Stimulated activated CD4-positive, alpha-beta T cell treated with anti-CD3 and anti-CD28 coated beads, TNF-alpha, amount 100 ng/mL, for 24 hours (primary cell): ENCODE measurements around the gene STOX1.
"Not testable (repeated sequence)": the region's sequence is repeated elsewhere in the genome, so short reads cannot be mapped to it uniquely, and the experiment has no call there.

Source experiments
- DNase-seq, 3 experiments: peaks; one replicate each; pipeline ENCODE4 v3.0.0-alpha.2; 2020; ENCODE audit warnings: low read depth in 3 of 3

The STOX1 gene

DNA sequence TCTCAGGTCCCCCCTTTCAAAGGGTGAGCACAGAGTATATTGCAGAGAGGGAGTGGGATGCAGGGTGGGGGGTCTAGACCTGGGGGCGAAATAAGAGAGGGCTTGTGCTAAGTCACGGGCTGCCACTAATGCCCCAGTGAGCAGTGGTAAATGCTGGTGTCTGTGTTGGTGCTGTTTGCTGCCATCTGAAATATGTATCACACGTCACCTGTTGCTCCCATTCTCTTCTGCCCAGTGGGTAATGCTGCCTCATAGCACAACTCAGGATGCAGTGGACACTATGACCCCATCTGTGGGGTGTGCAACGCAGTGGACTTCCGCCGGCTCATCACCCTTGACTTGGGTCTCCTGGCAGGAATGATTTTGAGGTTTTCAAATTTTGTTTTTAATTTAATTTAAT, 2.6 kb downstream of the STOX1 start:
- DNase-seq, result no peak

DNA sequence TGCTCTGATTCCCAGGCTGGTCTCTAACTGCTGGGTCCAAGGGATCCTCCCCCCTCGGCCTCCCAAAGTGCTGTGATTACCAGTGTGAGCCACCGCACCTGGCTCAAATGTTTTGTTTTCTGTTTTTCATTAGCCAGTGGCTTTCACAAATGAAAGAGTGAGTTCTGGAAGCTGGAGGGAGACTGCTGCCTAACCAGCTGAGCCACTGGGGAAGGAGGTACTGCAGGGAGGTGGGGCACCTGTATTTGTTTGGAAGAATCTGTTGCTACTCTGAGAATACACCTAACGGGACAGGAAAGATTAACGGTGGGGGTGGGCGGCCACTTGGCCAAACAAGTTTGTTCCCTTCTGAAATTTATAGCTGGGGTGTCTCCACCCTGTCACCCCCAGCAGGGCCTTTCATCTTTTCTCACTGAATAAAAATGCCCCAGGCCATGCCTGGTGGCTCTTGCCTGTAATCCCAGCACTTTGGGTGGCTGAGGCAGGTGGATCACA, 4.7 kb downstream of the STOX1 start:
- no peak for DNase-seq

DNA sequence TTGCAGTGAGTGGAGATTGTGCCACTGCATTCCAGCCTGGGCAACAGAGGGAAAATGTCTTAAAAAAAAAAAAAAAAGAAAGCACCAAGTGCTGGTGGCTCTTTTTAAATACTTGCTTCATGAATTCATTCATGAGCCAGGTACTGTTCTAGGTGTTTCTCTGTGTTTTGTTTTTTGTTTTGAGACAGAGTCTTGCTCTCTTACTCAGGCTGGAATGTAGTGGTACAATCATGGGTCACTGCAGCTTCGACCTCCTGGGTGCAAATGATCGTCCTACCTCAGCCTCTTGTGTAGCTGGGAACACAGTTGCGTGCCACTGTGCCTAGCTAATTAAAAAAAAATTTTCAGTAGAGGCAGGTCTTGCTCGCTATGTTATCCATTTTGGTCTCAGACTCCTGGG, 5.3 kb downstream of the STOX1 start:
- DNase-seq, result no peak

DNA sequence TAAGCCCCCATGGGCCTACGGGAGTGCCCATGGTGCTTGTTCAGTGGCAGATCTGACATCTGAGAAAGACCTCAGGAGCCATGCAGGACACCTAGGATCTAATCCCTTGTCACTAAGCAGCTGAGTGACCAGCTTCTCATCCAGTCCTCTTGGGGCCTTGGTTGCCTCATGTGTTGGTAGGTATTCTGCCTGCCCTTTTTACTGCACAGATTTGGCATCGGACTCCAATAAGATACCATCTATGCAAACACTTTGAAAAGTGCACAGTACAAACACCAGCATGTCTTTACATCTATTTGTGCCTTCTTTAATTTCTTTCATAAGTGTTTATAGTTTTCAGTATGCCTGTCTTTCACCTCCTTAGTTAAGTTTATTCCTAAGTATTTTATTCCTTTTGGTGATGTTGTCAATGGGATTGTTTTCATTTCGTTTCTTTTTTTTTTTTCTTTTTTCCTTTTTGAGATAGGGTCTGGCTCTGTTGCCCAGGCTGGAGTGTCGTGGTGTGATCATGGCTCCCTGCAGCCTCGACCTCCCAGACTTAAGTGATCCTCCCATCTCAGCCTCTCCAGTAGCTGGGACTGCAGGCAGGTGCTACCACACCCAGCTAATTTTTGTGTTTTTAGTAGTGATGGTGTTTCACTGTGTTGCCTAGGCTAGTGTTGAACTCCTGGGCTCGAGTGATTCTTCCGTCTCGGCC, 10.4 kb downstream of the STOX1 start:
- no peak for DNase-seq

DNA sequence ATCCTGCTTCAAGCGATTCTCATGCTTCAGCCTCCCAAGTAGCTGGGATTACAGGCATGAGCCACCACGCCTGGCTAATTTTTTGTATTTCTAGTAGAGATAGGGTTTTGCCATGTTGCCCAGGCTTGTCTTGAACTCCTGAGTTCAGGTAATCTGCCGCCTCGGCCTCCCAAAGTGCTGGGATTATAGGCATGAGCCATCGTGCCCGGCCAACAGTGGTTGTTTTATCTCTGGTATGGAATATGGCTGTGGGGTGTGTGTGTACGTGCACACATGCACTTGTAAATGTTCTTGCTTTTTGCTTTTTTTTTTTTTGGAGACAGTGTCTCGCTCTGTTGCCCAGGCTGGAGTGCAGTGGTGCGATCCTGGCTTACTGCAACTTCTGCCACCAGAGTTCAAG, 13.3 kb downstream of the STOX1 start:
- not testable (repeated sequence) for DNase-seq

DNA sequence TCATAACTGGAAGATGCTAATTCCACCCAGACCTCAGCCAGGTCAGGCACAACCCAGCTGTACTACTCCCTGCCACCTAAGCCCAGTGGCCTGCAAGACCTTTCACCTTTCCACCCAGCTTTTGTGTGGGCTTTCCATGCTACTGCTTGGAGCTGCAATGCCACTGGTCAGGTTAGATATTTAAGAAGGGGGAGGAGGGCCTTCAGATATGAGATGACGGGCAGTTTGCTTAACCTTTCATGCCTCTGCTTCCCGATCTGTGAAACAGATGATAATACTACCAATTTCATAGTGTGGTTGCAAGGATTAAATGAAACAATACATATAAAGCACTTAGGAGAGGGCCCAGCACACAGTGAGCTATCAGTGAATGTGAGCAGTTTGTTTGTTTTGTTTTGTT, 20.9 kb downstream of the STOX1 start:
- DNase-seq, result no peak

DNA sequence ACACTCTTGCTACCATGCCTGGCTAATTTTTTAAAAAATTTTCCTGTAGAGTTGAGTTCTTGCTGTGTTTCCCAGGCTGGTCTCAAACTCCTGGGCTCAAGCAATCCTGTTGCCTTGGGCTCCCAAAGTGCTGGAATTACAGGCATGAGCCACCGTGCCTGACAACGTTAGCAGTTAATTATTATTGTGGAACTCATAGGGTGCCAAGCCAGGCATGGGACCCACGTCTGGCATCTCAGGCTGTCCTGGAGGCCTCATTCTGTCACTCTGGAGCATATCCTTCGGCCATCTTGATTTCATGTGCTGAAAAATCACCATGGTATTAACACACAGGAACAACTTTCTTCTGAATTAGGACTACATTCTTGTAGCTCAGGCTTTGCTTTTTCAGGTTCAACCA, 21.5 kb downstream of the STOX1 start:
- no peak for DNase-seq

DNA sequence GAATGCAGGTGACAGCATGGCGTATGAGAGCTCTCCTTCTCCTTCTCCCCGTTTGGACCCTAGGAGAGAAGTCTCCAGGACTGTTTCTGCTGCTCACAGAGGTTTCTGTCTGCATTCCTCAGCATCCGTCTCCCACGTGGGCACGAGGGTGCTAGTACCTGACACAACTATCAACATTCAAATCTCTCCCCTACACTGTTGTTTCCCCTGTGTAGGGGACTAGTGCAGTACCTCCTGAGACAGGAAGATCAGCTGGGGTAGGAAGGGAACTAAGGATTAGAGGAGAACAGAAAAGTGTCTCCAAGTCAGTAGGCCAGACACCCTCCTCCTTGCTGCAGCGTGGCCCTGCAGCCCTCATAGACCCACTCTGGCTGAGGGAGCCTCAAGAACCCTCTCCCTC, 29.0 kb downstream of the STOX1 start:
- DNase-seq, result no peak

DNA sequence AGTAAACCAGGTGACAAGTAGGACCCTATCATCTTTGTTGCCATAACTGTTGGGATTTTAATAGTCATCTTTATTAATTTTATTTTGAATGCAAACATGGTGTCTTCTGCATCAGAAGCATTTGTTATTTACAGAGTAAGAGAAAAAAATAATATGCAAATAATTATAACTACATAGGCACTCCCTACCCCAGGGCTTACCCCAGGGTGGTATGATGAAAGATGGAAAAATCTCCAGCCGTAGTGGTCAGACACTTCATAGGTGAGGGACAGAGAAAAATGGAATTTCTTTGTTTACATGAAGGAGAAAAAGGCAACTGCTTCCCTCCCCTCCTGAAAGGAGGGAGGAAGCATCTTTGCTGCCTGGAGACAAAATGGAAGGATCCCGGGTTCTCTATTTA, 29.7 kb downstream of the STOX1 start:
- no peak for DNase-seq

DNA sequence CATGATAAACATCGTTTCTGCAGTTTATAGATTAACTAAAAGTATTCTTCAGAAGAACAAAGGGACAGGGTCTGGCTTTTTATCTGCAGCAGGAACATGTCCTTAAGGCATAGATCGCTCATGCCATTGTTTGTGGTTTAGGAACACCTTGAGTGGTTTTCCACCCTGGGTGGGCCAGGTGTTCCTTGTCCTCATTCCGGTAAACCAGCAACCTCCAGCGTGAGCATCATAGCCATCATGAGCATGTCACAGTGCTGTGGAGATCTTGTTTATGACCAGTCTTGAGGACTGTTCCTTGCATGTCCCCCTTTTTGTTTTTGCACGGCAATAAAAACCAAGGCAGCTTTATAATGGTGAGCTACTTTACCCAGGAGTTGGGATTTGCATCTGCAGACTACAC, 33.9 kb downstream of the STOX1 start:
- no peak for DNase-seq

DNA sequence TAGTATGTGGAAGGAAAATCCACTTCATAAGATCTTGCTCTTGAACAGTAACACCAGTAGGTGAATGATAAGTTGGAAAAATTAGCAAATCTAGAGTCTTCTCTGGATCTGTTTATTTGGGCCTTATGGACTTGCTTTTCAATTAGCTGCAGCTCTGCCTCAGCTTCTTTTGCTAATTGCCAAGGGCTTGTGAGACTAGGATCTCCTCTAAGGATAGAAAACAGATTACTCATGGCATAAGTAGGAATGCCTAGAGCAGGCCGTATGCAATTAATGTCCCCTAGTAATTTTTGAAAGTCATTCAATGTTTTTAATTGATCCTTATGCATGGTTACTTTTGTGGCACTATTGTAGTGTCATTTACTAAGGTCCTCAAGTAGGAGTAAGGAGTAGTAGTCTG, 37.3 kb downstream of the STOX1 start:
- DNase-seq, result no peak

DNA sequence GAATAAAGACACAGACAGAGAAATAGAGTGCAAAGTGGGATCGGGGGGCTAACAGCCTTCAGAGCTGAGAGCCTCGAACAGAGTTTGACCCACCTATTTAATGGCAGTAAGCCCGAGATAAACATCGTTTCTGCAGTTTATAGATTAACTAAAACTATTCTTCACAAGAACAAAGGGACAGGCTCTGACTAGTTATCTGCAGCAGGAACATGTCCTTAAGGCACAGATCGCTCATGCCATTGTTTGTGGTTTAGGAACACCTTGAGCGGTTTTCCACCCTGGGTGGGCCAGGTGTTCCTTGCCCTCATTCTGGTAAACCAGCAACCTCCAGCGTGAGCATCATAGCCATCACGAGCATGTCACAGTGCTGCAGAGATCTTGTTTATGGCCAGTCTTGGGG, 40.8 kb downstream of the STOX1 start:
- not testable (repeated sequence) for DNase-seq

DNA sequence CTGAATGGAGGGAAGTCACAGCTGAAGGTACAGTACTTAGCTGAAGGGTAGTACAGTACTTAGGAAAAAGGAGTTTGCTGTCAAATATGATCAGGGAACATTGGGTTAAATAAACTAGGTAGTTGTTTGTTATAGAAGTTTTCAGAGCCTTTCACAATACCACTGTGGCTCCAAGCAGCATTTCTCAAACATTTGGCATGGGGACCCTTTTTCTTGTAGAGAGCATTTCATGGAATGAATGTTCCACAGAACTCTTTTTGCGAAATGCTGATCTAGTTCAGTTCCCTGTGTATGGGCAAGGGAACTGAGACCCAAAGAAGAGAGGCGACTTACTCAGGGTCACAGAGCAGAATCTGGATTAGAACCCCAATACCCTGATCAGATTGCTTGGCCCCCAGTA, 42.3 kb downstream of the STOX1 start:
- no peak for DNase-seq

DNA sequence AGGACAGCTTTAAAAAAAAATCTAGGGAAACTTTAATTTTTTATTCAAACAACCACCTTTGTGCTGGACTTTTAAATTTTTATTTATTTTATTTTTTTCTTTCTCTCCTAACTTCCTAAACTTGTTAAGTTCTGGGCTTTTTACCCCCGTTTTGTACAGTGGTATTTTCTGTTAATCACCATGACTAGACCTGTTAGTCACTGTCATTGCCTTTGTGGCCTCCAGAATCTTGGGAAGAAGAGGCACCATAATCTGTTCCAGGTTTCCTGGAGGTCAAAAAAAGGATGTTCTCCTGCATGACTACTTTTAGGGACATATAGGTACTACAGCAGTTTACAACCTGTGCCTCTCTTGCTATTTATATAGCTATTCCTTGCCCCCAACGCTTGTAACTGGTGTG, 42.7 kb downstream of the STOX1 start:
- DNase-seq, result no peak

DNA sequence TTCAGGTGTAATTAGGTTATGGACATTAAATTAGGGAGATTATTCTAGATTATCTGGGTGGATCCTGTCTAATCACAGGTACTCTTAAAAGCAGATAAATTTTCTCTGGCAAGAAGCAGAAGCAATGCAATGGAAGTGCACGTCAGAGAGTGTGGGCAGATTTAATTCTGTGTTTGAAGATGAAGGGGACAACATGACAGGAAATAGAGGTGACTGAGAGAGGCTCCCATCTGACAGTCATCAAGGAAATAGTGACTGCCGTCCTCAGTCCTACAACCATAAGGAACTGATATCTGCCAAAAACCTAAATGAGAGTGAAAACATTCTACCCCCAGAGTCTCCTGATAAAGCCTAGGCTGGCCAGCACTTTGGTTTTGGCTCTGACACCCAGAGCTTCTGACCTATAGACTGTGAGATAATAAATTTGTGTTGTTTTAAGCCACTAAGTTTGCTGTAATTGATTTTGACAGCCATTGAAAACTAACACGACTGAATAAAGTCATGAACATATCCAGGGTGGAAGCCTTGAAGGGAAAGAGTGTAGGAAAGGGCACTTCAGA, 43.3 kb downstream of the STOX1 start:
- DNase-seq, result no peak

DNA sequence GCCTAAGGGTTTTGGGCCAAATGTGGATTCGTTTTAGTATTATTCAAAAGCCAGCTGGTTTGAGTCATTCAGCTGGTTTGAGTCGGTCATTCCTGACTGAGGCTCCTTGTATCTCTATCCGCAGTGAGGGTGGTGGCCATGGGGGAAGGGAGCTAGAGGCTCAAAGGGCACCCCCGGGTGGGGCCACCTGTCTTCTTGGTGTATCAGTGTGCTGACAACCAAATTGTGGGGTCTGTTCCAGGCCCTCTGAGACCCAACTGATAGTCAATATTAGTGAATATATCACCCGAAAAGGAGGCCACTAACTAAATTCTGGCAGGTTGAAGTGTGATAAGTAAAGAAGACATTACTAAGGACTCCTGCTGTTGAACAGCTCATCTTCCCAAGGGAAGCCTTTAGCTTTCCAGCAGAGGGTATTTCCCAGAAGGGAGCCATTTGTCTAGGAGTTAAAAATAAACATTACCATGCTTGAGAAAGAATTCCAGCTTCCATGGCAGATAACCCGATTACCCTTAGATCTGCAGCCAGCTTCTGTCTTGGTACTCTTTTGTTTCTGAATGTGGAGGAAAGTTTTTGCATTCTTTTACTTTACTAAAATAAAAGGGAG, 43.9 kb downstream of the STOX1 start:
- DNase-seq, result no peak

DNA sequence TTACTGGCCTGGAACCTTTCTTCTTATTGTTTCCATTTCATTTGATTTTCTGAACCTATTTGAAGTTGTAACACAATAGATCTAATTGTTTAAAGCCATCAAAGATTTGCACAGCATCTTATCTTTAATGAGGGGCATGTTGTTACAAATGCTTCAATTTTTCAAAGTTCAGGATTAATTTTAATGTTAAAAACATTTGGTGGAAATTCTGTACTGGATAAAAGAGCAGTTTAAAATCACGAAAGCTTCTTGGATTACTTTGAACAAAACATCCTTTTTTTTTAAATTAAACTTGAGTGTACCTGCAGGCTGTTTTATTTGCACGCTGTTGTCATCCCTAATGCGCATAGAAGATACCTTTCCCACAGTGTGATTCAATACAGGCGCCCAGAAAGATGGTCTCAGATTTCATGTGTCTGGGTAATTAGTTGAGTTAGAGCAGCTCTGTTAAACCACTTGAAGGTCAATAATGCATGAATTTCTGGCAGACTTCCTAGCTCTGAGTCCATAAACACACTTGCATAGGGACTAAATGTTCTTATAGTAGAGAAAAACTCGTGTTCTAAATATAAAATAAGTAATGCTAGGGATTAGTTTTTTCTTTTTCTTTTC, 44.5 kb downstream of the STOX1 start:
- DNase-seq, result no peak

DNA sequence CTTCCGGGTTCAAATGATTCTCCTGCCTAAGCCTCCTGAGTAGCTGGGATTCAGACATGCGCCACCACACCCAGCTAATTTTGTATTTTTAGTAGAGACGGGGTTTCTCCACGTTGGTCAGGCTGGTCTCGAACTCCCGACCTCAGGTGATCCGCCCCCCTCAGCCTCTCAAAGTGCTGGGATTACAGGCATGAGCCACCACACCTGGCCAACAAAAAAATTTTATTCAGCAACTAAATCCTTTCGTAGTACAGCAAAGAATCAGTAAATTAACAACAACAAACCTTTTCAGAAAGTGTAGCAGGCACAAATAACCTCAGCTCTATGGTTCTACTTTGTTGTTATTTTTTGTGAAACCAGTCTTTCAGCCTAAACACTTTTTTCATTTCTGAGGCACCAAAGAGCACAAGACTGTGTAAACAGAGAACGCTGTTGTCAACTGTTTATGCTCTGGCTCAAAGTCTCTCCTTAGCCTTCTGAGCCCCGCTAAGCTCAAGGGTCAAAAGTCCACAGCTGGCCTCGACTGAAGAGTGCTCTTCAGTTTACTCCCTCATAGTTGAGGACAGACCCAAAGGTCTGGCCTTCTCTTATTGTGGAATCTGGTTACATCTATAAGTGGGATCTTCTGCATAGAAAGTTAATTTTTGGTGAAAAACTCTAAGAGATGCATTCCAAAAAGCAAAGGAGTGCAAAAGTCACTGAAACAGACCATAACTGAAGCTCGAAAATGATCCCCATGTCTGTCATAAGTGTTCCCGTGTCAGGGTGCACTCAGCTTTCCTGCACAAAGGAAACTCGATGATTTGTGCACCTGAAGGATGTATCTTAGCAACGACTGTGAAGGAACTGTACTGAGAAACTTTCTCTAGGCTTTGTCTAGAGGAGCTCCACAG, 49.2 kb downstream of the STOX1 start:
- DNase-seq, result no peak

DNA sequence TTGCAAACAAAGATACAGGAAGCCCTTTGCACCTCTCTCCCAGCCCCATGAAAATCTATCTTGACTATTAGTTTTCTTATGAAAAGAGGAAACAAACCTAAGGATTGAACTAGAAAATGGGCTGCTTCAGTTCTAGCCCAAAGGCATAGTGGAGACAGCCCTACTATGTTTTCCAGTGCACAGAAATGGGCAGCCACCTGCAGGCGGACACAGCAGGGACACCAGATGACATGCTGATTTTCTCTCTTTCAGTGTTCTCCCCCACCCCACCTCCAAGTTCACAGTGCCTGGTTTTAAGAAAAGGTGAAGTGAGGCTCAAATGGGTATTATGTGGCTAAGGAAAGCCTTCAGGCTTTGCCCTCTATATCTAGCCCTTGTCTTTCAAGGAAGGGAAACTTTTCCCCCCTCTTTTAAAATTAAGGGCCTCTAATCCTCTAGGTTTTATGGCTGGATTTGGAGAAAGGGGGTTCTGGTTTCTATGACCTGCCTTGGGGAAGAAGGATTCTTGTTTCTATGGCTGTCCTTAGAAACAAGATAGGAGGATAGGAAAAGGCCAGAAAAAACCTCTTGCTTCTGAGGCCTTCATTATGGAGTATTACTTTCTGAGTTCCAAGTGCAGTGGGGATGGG, 50.3 kb downstream of the STOX1 start:
- no peak for DNase-seq

DNA sequence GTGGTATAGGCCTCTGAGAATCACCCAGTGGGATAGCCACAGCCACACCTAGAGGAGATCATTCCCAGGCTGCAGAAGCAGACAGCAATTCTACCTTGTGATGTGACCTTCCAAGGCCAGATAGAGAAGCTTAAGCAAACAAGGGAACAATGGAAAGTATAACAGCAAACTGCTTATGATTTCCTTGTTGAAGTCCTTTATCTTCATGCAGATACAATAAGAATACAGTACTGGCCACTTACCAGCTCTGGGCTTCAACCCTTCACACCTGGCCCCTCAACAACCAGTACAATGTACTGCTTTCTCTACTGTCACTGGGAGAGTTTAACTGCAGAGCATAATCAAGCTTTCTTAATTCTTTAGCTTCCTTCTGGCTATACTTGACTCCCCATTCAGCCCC, 51.2 kb downstream of the STOX1 start:
- DNase-seq, result no peak

DNA sequence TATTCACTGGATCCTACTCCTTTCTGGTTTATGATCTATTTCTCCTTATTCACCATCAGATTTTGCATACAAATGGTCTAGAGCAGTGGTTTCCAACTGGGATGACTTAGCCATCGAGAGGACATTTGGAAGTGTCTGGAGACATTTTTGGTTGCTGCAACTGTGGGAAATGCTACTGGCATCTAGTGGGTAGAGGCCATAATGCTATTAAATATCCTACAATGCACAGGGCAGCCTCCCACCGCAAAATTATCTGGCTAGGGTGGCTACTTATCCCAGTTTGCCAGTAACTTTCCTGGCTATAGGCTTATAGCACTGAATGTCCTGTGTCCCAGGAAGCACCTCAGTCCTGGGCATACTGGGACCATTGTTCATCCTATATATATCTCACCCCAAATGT, 52.3 kb downstream of the STOX1 start:
- no peak for DNase-seq

DNA sequence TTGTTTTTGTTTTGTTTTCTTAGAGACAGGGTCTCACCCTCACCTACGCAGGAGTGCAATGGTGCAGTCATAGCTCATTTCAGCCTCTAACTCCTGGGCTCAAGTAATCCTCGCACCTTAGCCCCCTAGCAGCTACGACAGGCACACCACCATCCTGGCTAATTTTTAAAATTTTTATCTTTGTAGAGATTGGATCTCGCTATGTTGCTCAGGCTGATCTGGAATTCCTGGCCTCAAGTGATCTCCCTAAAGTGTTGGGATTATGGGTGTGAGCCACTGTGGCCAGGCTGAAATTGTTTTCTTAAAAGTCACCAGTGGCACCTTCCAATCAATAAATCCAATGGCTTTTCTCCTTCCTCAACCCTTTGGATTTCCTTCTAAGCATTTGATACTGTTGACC, 52.9 kb downstream of the STOX1 start:
- no peak for DNase-seq
